Kidney tubule cell (primary cell): Measurements from ENCODE around the gene LCT.
A peak's percentile ranks its signal among the peaks of the same experiment; 100 is the strongest.

Experiments used
- DNase-seq: peaks from one replicate; pipeline ENCODE4 v3.0.0-alpha.2; 2018; ENCODE audit warnings: low spot score

LCT gene

DNA sequence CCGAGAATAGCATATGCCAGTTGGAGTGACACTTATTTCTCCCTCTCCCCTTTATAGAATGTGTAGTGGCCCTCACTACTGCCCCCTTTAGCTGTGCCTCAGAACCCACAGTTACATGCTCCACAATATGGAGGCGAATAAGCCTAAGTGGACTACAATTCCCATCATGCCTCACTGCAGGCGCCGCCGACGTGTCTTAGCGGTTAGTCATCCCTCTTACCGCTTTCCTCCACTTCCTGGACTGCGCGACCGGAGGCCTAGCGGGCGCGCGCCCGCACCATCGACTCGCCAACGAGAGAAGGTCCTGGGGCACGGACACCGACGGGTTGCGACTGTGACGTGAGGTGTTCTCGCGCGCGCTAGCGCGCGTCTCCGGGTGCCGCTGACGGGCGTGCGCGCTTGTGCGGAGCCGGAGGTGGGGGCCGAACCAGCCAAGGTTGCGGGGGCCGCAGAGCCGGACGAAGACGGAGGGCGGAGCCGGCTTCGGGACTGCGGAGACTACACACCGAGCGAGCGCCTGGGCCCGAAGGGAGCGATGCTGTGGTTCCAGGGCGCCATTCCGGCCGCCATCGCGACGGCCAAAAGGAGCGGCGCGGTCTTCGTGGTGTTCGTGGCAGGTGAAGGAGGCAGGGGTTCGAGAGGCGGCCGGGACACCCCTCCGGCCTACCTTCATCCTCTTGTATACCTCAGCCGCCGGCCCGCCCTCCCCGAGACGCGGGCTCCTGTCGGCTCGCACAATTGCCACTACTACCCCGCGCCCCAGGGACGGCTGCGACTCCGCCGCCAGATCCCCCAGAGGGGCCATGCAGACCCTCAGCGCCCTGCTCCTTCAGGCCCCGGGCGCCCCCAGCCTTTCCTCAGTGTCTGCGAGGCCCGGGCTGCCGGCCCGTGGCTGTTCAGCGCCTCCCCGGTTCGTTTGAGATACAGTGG, 95.3 kb downstream of the LCT start, which contains the start of gene UBXN4:
Gene UBXN4 (plus strand): TSS at position 461 of the 930 bp plus-strand sequence. CDS start 75 bp downstream, at position 536.
- DNase-seq = peak; percentile 99

DNA sequence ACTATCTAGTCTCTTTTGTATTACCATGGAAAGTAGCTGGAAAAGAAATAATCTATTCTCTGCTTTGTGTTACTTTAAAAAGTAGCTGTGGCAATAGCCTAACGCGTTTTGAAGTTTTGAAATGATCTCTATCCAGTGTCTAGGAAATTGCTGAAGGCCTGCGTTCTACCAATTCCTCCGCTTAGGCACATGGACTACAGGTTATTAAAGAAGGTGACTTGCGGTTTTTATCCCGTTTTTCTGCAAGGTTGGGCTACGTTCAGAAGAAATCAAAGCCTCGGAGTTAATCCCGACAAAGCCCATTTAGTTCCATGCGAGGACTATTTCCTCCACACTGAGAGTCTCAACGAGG, 96.0 kb downstream of the LCT start:
- DNase-seq = no peak

GRCh38 chr2:135740206-135740605, 96.8 kb downstream of the LCT start:
- no peak for DNase-seq
